IMR-90 (cell line): ENCODE results near the gene ARID5A. TPM values are rescaled to one million over a fixed set of nuclear protein-coding genes. Genes with fewer than 3 reads are reported as not detected.

Experiments
- ATAC-seq: fragments of 200-7000 bp; cut with Tn5 transposase; 2 replicates; pipeline ENCODE4 v1.9.1; 2020; ENCODE audit warnings: low read depth, mild to moderate bottlenecking, moderate library complexity
- BruUV-seq: library from RNA; stranded (reverse); fragments of 400-500 nt; replicated peaks from 2 replicates; lab custom pipeline; 2021; lab: Mats Ljungman, UMichigan
- CTCF ChIA-PET: fragments of 300-600 bp; formaldehyde crosslinking; extraction: SDS; loops from one replicate; lab custom pipeline; 2021; ENCODE audit warnings: antibody characterized with exemption; lab: Yijun Ruan, JAX
- POLR2A ChIA-PET: fragments of 300-600 bp; sonication (Branson Sonifier 250); formaldehyde crosslinking; loops from one replicate; lab custom pipeline; 2022; ENCODE audit warnings: antibody characterized with exemption; ENCODE audit not compliant: unreplicated experiment; lab: Charles Lee
- DNase-seq: peaks from one replicate; pipeline ENCODE4 v3.0.0; 2013
- H2AFZ ChIP-seq: replicated peaks from 2 replicates; pipeline ENCODE3; 2013; ENCODE audit warnings: low read length, mild to moderate bottlenecking; ENCODE audit not compliant: poor library complexity
- H2AK5ac ChIP-seq: 2 replicates; pipeline ENCODE4 v1.6.1; 2013; ENCODE audit warnings: low read depth, low read length, inconsistent platforms
- H2AK9ac ChIP-seq: replicated peaks from 2 replicates; pipeline ENCODE3; 2013; ENCODE audit warnings: mild to moderate bottlenecking, low read depth, low read length, moderate library complexity; ENCODE audit not compliant: poor library complexity
- H2BK120ac ChIP-seq: 2 replicates; pipeline ENCODE4 v1.6.1; 2013; ENCODE audit warnings: low read depth, low read length, inconsistent platforms
- H2BK15ac ChIP-seq: 3 replicates; pipeline ENCODE4 v1.6.1; 2013; ENCODE audit warnings: low read depth, low read length, inconsistent platforms
- H2BK20ac ChIP-seq: 2 replicates; pipeline ENCODE4 v1.6.1; 2013; ENCODE audit warnings: low read depth, mild to moderate bottlenecking, inconsistent platforms, low read length, moderate library complexity
- H2BK5ac ChIP-seq: 2 replicates; pipeline ENCODE4 v1.6.1; 2013; ENCODE audit warnings: mild to moderate bottlenecking, low read depth, low read length, inconsistent platforms; ENCODE audit not compliant: poor library complexity, severe bottlenecking
- H3K14ac ChIP-seq: replicated peaks from 2 replicates; pipeline ENCODE4 v1.6.1; 2013; ENCODE audit warnings: low read depth, low read length, inconsistent platforms
- H3K18ac ChIP-seq: 2 replicates; pipeline ENCODE4 v1.6.1; 2013; ENCODE audit warnings: low read depth, low read length, control low read depth
- H3K23ac ChIP-seq: 2 replicates; pipeline ENCODE4 v1.6.1; 2013; ENCODE audit warnings: low read depth, low read length, inconsistent platforms
- H3K27ac ChIP-seq: 2 replicates; pipeline ENCODE4 v1.5.1; 2013; ENCODE audit warnings: mild to moderate bottlenecking, control low read depth, low read length; ENCODE audit not compliant: insufficient read depth
- H3K27me3 ChIP-seq: 2 replicates; pipeline ENCODE4 v1.6.1; 2013; ENCODE audit warnings: low read length; ENCODE audit not compliant: control insufficient read depth, insufficient read depth
- H3K36me3 ChIP-seq: 2 replicates; pipeline ENCODE4 v1.6.1; 2013; ENCODE audit warnings: low read length, mixed read lengths; ENCODE audit not compliant: control insufficient read depth, insufficient read depth
- H3K4ac ChIP-seq: 2 replicates; pipeline ENCODE4 v1.6.1; 2013; ENCODE audit warnings: low read depth, low read length, inconsistent platforms
- H3K4me1 ChIP-seq: 2 replicates; pipeline ENCODE4 v1.6.1; 2013; ENCODE audit warnings: low read length, mixed read lengths; ENCODE audit not compliant: control insufficient read depth, insufficient read depth
- H3K4me2 ChIP-seq: 2 replicates; pipeline ENCODE4 v1.6.1; 2013; ENCODE audit warnings: low read depth, mild to moderate bottlenecking, control low read depth, low read length, moderate library complexity
- H3K4me3 ChIP-seq: 2 replicates; pipeline ENCODE4 v1.5.1; 2013; ENCODE audit warnings: low read depth, mild to moderate bottlenecking, control low read depth, low read length, moderate library complexity; ENCODE audit not compliant: insufficient read depth
- H3K56ac ChIP-seq: 2 replicates; pipeline ENCODE4 v1.6.1; 2013; ENCODE audit warnings: low read length, inconsistent platforms; ENCODE audit not compliant: insufficient read depth; ENCODE audit errors: extremely low read depth
- H3K79me1 ChIP-seq, 2 experiments: 2 replicates each; pipeline ENCODE4 v1.6.1; 2013; ENCODE audit warnings: low read length in 2 of 2, inconsistent platforms in 1 of 2, low read depth in 1 of 2
- H3K9ac ChIP-seq: 2 replicates; pipeline ENCODE4 v1.6.1; 2013; ENCODE audit warnings: low read depth, low read length, control low read depth
- H3K9me1 ChIP-seq: 2 replicates; pipeline ENCODE4 v1.6.1; 2013; ENCODE audit warnings: low read length, inconsistent platforms; ENCODE audit not compliant: insufficient read depth
- H3K9me3 ChIP-seq: 2 replicates; pipeline ENCODE4 v1.6.1; 2013; ENCODE audit warnings: low read length; ENCODE audit not compliant: control insufficient read depth, insufficient read depth
- H4K20me1 ChIP-seq: 2 replicates; pipeline ENCODE4 v1.6.1; 2013; ENCODE audit warnings: low read length, inconsistent platforms; ENCODE audit not compliant: insufficient read depth
- H4K5ac ChIP-seq: 2 replicates; pipeline ENCODE4 v1.6.1; 2013; ENCODE audit warnings: mild to moderate bottlenecking, low read depth, low read length, control low read depth
- H4K8ac ChIP-seq, 2 experiments: 2 replicates each; pipeline ENCODE4 v1.6.1; 2013; ENCODE audit warnings: low read depth in 2 of 2, low read length in 2 of 2, control low read depth in 1 of 2, inconsistent platforms in 1 of 2
- H4K91ac ChIP-seq: 2 replicates; pipeline ENCODE4 v1.6.1; 2013; ENCODE audit warnings: low read depth, low read length, inconsistent platforms; ENCODE audit not compliant: insufficient read depth
- BHLHE40 ChIP-seq: fragments of 150-350 bp; IDR thresholded peaks from 2 replicates; pipeline ENCODE4 v1.6.1; 2016; ENCODE audit warnings: mild to moderate bottlenecking, low read depth, low read length
- CEBPB ChIP-seq: IDR thresholded peaks from 2 replicates; pipeline ENCODE4 v1.6.1; 2012; ENCODE audit warnings: low read depth, low read length, improper control_type of control experiment
- CTCF ChIP-seq: conservative IDR thresholded peaks from 2 replicates; pipeline ENCODE4 v1.5.1; 2012; ENCODE audit warnings: mild to moderate bottlenecking, low read depth, low read length, improper control_type of control experiment
- FOS ChIP-seq: fragments of 150-350 bp; IDR thresholded peaks from 2 replicates; pipeline ENCODE4 v1.6.1; 2016; ENCODE audit warnings: low read depth, low read length
- MAFK ChIP-seq: IDR thresholded peaks from 2 replicates; pipeline ENCODE4 v1.6.1; 2012; ENCODE audit warnings: low read depth, low read length, improper control_type of control experiment
- MXI1 ChIP-seq: IDR thresholded peaks from 2 replicates; pipeline ENCODE4 v1.6.1; 2012; ENCODE audit warnings: low read depth, mild to moderate bottlenecking, low read length, moderate library complexity, borderline replicate concordance
- NFE2L2 ChIP-seq: fragments of 150-350 bp; IDR thresholded peaks from 2 replicates; pipeline ENCODE4 v1.6.1; 2016; ENCODE audit warnings: low read depth, mild to moderate bottlenecking, low read length
- POLR2A ChIP-seq: IDR thresholded peaks from 2 replicates; pipeline ENCODE4 v1.6.1; 2012; ENCODE audit warnings: mild to moderate bottlenecking, low read depth, low read length
- RAD21 ChIP-seq: IDR thresholded peaks from 2 replicates; pipeline ENCODE4 v1.6.1; 2012; ENCODE audit warnings: low read length, improper control_type of control experiment
- SMC3 ChIP-seq: fragments of 150-350 bp; IDR thresholded peaks from 2 replicates; pipeline ENCODE4 v1.6.1; 2016; ENCODE audit warnings: low read depth, mild to moderate bottlenecking, antibody characterized with exemption, low read length, moderate library complexity
- USF2 ChIP-seq: fragments of 150-350 bp; IDR thresholded peaks from 2 replicates; pipeline ENCODE4 v1.6.1; 2017; ENCODE audit warnings: mild to moderate bottlenecking, antibody characterized with exemption, low read length, low read depth
- WGBS, 2 experiments: methylation state at CpG; one replicate each; pipeline versions ENCODE4 v1.1.5 to v1.1.7; 2013; ENCODE audit warnings: missing lambda C conversion rate in 2 of 2; ENCODE audit not compliant: insufficient read length in 1 of 2; ENCODE audit errors: extremely low coverage in 2 of 2; 5-methylcytosine and 5-hydroxymethylcytosine counted together
- dilution Hi-C: fragments of 300-500 bp; cut with HindIII; formaldehyde crosslinking; loops from one replicate; pipeline ENCODE4 v1.14.3; 2018; ENCODE audit warnings: low sequenced_read_pairs; ENCODE audit not compliant: unreplicated experiment
- in situ Hi-C: fragments of 300-500 bp; cut with MboI; formaldehyde crosslinking; loops from 3 replicates; pipeline ENCODE4 v1.14.3; 2019; ENCODE audit warnings: low sequenced_read_pairs, inconsistent platforms, mixed read lengths
- intact Hi-C: fragments of 100-400 bp; cut with micrococcal nuclease; formaldehyde crosslinking; loops from 2 replicates; pipeline ENCODE4 v1.10.0; 2022
- polyA plus RNA-seq, 3 experiments: library from polyadenylated mRNA; depleted of rRNA; stranded (reverse); fragments of >200 nt; gene quantifications; 2 replicates each; pipeline ENCODE4 v1.2.3, GENCODE V29; 2012; ENCODE audit warnings: low replicate concordance in 1 of 3
- total RNA-seq: library from RNA; depleted of rRNA; stranded (reverse); fragments of >200 nt; gene quantifications from 2 replicates; pipeline ENCODE4 v1.2.3, GENCODE V29; 2012

The ARID5A gene
- total and polyA plus RNA-seq, 2 of the 4 experiments (the other 2 are of a cell fraction), result 2.3 to 6.7 TPM

- Histone ChIP-seq H2AK9ac (no peak overlapping the region), H3K36me3 (no peaks in the 10 kb centered on the region), H4K91ac (no peak overlapping the region), H3K56ac (no peak overlapping the region), H3K23ac (no peak overlapping the region), H3K27ac (no peak overlapping the region), H3K14ac (no peak overlapping the region), H2BK5ac (no peak overlapping the region), H4K8ac (no peak overlapping the region), H2BK120ac (no peak overlapping the region), H2AFZ (no peak overlapping the region), H2AK5ac (no peak overlapping the region), H3K79me1 (no peaks in the 10 kb centered on the region), H2BK20ac (no peak overlapping the region), H3K4me2 (no peak overlapping the region), H3K4me3 (no peak overlapping the region), H3K18ac (no peak overlapping the region), H3K4me1 (peaks cover 3% of the 10 kb centered on the region; the same call in 1 of the 2 replicates), H4K20me1 (0 out of 2 replicates have a peak, but pooled peaks cover 4% of the 10 kb centered on the region), H3K9ac (no peak overlapping the region), H3K27me3 (peaks cover 4% of the 10 kb centered on the region), H3K4ac (no peak overlapping the region), H2BK15ac (no peak overlapping the region), H4K5ac (no peak overlapping the region), H3K9me1 (no peaks in the 10 kb centered on the region), H3K9me3 (peaks cover 2% of the 10 kb centered on the region)
- ChIA-PET CTCF (no interaction called here), POLR2A (no interaction called here)
- dilution Hi-C loops (no loop called here), intact Hi-C loops (no loop called here), in situ Hi-C loops (no loop called here)
- DNase-seq (no peak), ATAC-seq (no peak)
- BruUV-seq, result no TSS peak
- TF ChIP-seq SMC3, result no peak
- TF ChIP-seq MAFK, result no peak
- TF ChIP-seq CEBPB, result no peak
- no peak for TF ChIP-seq FOS
- no peak for TF ChIP-seq POLR2A
- TF ChIP-seq CTCF, result no peak
- TF ChIP-seq MXI1, result no peak
- TF ChIP-seq RAD21, result no peak
- no peak for TF ChIP-seq USF2
- no peak for TF ChIP-seq BHLHE40
- TF ChIP-seq NFE2L2, result no peak
- WGBS, 2 experiments, result no CpG with 5 or more reads among the region's 3 CpGs
Measured at GRCh38 chr2:96489261-96489660, 47.3 kb upstream of the ARID5A start.
